GM18505 (cell line): Measurements from ENCODE around the gene PODXL.
"Not testable (repeated sequence)": the region's sequence is repeated elsewhere in the genome, so short reads cannot be mapped to it uniquely, and the experiment has no call there.

Source experiments
- ATAC-seq: cut with Tn5 transposase; IDR thresholded peaks from one replicate; pipeline ENCODE4 v1.9.1; 2021; ENCODE audit not compliant: unreplicated experiment
- POLR2A ChIP-seq: IDR thresholded peaks from 4 replicates; pipeline ENCODE4 v1.6.1; 2011; ENCODE audit warnings: borderline replicate concordance; ENCODE audit not compliant: insufficient read depth, insufficient read length; ENCODE audit errors: extremely low read depth

PODXL gene

DNA sequence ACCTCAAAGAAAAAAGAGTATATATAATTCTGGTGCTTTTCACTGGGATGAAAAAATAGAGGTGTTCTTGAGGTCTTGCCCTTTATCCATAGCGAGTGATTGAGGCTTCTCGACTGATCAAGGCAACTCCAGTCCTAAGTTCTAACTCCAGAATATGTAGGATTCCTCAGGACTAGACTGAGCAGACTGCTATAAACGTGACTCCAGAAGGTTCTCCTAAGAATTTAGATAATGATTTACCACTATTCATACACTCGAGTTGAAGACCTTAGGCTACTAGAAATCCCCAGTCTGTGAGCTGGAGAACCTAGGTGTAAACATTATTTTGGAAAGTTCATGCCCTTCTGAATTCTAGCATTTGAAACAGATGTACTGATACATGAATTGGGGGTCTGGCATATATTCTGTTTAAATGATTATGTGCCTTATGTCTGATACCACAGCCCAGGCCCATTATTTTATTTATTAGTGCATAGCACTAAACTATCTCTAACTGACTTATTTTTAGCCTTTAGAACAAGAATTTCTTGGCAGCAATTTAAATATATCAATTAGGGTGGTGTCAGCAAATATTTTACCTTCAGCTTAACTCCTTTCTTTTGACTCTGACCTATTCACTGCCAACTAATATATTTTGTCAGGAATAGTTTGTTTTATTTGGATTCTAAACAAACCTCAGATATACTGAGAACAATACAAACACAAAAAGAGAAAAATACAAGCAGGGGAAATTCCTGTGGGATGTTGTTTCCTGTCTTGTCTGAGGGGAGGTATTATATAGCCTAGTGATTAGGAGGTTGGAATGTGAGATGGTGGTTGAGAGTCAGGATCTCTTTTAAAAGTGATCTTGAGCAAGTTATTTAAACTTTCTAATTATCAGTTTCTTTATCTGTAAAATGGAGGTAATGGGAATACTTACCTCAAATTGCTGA, 75.8 kb downstream of the PODXL start:
- no peak for ATAC-seq
- TF ChIP-seq POLR2A: no peak

DNA sequence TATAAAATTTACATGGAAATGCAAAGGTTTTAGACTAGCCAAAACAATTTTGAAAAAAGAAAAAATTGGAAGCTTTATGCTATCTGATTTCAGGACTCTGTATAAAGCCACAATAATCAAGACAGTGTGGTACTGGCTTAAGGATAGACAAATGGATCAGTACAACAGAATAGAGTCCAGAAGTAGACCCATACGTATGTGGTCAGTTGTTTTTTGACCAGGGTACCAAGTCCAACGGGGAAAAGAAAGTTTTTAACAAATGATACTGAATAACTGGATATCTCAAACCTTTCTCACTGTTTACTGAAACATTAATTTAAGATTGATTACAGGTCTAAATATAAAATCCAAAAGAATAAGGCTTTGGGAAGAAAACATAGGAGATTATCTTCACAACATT, 79.7 kb downstream of the PODXL start:
- no peak for ATAC-seq
- TF ChIP-seq POLR2A: no peak

DNA sequence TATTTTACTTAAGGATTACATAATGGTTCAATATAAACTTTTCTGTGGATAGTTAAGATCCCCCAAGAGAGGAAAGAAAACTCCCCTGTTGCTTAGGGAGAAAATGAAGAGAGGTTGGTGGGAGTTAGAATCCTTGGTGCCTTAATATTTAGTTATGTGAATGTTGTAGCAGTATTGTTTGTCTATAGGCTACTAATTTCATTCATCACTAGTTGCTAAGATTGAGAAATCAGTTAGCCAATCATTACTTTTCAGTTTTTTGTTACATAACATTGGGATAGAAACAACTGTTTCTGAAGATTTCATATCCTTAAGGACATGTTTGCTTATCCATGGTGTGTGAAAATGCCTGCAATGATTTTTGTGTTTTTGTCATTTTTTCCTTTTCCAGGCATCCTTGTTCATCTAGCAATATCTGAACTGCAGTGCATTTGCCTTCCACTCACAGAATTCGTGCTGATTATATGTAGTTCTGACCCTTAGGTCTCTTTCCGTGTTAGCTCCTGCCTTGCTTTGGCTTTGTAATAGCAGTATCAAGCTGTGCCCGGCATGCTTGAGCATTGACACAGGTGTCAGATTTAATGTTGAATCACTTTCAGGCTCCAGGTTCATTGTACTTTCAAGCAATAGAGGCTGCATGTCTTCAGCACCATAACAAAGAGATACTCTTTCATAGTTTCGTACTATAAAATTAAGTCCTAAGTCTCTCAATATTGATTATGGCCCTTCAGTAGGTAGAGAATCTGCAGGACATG, 85.0 kb downstream of the PODXL start:
- no peak for ATAC-seq
- no peak for TF ChIP-seq POLR2A

DNA sequence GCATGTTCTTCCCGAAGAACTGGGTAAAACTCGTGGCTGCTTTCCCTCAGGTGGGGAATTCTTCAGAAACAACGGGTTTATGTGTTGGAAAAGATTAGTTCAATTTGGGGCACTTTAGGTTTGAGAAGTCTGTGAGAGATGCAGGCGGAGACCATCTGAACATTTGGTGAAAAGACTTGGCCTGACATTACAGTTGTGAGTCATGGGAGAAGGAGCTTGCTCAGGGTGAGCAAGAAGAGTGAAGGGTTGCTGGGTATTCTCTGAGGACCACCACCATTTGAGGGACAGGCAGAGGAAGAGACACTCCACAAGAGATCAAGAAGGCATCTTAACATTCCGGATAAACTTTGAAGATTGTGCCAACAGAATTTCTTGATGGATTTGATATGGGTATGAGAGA, 88.6 kb downstream of the PODXL start:
- no peak for TF ChIP-seq POLR2A
- no peak for ATAC-seq

DNA sequence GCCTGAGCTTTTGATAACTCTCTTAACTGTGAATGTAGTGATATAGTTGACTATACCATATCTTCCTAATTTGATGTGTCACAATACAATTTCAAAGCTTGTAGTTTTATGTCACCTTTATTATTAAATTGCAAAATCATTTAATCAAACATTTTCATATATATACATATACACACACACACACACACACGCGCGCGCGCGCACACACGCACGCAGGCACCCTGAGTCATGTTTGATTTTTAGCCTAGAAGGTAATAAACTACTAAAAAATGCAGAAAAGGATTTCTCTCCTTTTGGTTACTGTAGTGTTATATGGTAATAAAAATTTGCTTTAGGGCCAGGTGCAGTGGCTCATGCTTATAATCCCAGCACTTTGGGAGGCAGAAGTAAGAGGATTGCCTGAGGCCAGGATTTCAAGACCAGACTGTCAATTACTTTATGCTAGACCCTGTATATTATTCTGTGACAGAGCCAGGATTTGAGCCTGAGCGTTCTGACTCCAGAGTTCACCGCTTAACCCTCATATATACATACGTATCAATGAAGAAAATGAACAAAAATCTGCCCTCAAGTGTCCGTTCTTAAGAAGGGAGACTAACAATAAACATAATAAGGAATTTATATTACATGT, 89.6 kb downstream of the PODXL start:
- TF ChIP-seq POLR2A: no peak
- ATAC-seq: no peak

DNA sequence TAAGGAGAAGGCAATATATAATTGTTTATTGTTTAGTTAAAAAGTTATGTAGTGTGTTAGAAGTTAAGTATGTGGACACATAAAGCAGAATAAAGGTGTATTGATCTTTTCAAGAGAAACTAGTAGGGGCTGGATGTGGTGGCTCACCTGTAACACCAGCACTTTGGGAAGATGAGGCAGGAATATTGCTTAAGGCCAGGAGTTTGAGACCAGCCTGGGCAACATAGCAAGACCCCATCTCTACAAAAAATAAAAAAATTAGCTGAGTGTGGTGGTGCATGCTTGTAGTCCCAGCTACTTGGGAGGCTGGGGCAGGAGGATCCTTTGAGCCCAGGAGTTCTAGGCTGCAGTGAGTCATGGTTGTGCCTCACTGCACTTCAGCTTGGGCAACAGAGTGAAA, 93.7 kb downstream of the PODXL start:
- ATAC-seq: not testable (repeated sequence)

DNA sequence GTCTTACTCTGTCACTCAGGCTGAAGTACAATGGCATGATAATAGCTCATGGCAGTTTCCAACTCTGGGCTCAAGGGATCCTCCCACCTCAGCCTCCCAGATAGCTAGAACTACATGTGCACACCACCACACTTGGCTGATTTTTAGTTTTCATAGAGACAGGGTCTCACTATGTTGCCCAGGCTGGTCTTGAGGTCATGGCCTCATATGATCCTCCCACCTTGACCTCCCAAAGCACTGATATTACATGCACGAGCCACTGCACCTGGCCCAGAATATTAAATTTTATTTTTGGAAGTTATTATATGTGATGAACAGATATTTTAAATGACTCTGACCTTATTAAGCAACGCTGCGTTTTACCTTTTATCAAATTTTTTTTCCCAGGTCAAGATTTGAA, 94.4 kb downstream of the PODXL start:
- TF ChIP-seq POLR2A: no peak
- ATAC-seq: no peak

DNA sequence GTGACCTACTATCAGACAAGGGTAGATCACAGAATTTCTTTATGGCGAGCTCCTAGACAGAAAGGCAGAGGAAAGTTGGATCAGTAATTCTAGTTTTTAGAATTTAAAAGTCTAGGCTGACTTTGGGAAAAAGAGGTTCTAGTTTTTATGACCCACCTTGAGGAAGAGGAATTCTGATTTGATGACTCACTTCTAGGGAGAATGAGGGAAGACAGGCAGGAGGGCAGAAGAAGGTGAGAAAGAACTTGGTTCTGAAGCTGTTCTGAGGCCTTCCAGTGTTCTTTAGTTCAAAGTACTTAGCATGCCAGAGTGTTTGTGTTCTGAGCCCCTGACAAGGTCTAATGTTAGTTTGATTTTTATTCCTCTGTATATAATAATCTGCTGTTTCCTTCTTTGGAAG, 97.2 kb downstream of the PODXL start:
- ATAC-seq: no peak
- no peak for TF ChIP-seq POLR2A

DNA sequence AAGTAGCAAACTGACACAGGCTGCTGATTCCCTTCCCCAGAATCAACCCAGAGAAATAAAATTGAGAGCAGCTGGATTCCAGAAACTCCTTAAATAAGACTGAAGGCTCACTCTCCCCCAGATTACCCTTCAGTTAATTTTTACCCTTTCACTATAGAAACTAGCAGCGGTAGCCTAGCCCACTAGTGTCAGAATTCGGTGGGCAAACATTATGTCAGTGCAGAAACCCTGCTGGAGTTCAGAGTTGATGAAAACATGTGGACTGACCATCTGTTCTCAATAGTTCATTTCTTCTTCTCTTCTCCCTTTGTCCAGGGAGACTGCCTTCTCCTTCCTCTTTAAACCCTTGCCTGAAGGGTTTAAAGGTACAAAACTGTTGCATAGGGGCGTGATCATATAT, 100.1 kb downstream of the PODXL start:
- no peak for ATAC-seq
- TF ChIP-seq POLR2A: no peak

DNA sequence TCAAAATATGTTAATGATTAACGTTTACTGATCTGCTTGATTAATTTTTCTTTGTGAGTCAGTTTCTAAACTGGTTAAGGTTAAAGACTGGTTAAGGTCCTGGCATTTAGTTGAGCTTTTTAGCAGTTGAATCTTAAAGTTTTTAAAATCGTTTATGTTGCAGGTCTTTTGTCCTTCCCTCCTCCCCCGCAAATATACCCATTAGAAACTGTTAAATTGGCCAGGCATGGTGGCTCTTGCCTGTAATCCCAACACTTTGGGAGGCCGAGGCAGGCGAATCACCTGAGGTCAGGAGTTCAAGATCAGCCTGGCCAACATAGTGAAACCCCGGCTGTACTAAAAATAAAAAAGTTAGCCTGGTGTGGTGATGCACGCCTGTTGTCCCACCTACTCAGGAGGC, 100.9 kb downstream of the PODXL start:
- ATAC-seq: no peak
- TF ChIP-seq POLR2A: no peak

DNA sequence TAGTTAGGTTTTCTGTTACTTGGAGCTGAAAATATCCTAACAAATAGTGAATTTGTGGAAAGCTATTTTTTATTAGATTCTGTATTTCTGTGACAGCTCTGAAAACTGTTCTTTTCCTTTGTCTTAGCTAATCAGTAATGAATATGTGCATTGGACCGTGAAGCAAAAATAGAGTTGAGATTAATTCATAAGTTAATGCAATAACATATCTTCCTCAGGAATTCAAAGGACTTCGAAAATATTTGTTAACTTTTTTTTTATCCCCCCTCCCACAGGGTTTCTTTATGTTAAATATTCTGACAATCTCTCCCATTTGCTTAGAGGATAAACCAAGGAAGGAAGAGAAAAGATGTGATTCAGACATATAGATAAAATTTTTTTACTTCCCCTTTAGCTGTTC, 101.4 kb downstream of the PODXL start:
- TF ChIP-seq POLR2A: no peak
- ATAC-seq: no peak

DNA sequence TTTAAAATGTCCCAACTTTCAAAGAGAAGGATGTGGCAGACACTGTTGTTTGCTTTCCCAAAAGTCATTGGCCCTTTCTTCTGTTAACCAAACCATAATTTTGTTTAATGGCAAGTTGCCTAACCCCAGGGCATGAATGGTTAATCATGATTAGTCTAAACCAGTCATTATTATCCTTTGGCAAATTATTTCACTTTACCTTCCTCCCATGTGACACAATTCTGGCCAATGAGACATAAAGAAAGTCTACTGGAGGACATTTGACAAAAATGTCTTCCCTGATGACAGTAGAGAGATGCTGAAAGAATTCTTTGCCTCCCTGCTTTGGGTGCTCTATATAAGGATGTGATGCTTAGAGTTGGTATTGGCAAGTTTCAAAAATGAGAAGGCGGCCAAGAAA, 101.9 kb downstream of the PODXL start:
- no peak for TF ChIP-seq POLR2A
- ATAC-seq: no peak
